Loucy (cell line): ENCODE measurements around the gene DNAI7.

Experiments used
- H2AFZ ChIP-seq: fragments of 200-600 bp; sonication (generic); 2 replicates; pipeline ENCODE4 v1.6.0; 2016; ENCODE audit warnings: antibody characterized with exemption, mild to moderate bottlenecking, low read length, moderate library complexity
- H3F3A ChIP-seq: fragments of 200-600 bp; 2 replicates; pipeline ENCODE4 v1.6.0; 2016; ENCODE audit warnings: antibody characterized with exemption, low read depth, mild to moderate bottlenecking
- H3K27me3 ChIP-seq: fragments of 200-600 bp; sonication (generic); 2 replicates; pipeline ENCODE4 v1.6.1; 2014; ENCODE audit warnings: low read length, mild to moderate bottlenecking; ENCODE audit not compliant: insufficient read depth, poor library complexity, severe bottlenecking
- H3K36me3 ChIP-seq: fragments of 200-600 bp; sonication (generic); 2 replicates; pipeline ENCODE4 v1.6.1; 2016; ENCODE audit warnings: low read length; ENCODE audit not compliant: insufficient read depth
- H3K4me1 ChIP-seq: fragments of 200-600 bp; sonication (generic); 2 replicates; pipeline ENCODE4 v1.5.1; 2014; ENCODE audit warnings: low read length, mild to moderate bottlenecking; ENCODE audit not compliant: insufficient read depth, poor library complexity, severe bottlenecking
- H3K4me2 ChIP-seq: fragments of 200-600 bp; sonication (generic); 2 replicates; pipeline ENCODE4 v1.6.0; 2014; ENCODE audit warnings: antibody characterized with exemption, low read length, low read depth, mild to moderate bottlenecking; ENCODE audit not compliant: poor library complexity, severe bottlenecking
- H3K4me3 ChIP-seq: fragments of 200-600 bp; sonication (generic); 2 replicates; pipeline ENCODE4 v1.5.1; 2014; ENCODE audit warnings: low read length, mild to moderate bottlenecking, mixed read lengths; ENCODE audit not compliant: poor library complexity, severe bottlenecking
- H3K79me2 ChIP-seq: fragments of 200-600 bp; sonication (generic); 2 replicates; pipeline ENCODE4 v1.6.1; 2014; ENCODE audit warnings: low read length; ENCODE audit not compliant: insufficient read depth
- H3K9ac ChIP-seq: fragments of 200-600 bp; sonication (generic); 2 replicates; pipeline ENCODE4 v1.6.0; 2014; ENCODE audit warnings: mild to moderate bottlenecking, low read depth, low read length, moderate library complexity; ENCODE audit not compliant: poor library complexity, severe bottlenecking
- H3K9me2 ChIP-seq: fragments of 200-600 bp; sonication (generic); replicated peaks from 2 replicates; pipeline ENCODE4 v1.6.1; 2016; ENCODE audit warnings: low read depth, low read length, mixed read lengths
- H3K9me3 ChIP-seq: fragments of 200-600 bp; sonication (generic); 2 replicates; pipeline ENCODE4 v1.6.1; 2014; ENCODE audit warnings: mild to moderate bottlenecking, antibody characterized with exemption, low read length, low read depth; ENCODE audit not compliant: insufficient read depth
- H4K20me1 ChIP-seq: fragments of 200-600 bp; sonication (generic); 2 replicates; pipeline ENCODE4 v1.6.0; 2014; ENCODE audit warnings: antibody characterized with exemption, low read length, mild to moderate bottlenecking; ENCODE audit not compliant: insufficient read depth, poor library complexity, severe bottlenecking
- CTCF ChIP-seq: fragments of 200-600 bp; sonication (generic); conservative IDR thresholded peaks from 2 replicates; pipeline ENCODE4 v1.5.1; 2014; ENCODE audit warnings: mild to moderate bottlenecking, antibody characterized with exemption, low read length
- EZH2phosphoT487 ChIP-seq: fragments of 200-600 bp; IDR thresholded peaks from 2 replicates; pipeline ENCODE4 v1.6.1; 2018; ENCODE audit warnings: antibody characterized with exemption, mild to moderate bottlenecking, moderate library complexity, borderline replicate concordance

DNAI7 gene

DNA sequence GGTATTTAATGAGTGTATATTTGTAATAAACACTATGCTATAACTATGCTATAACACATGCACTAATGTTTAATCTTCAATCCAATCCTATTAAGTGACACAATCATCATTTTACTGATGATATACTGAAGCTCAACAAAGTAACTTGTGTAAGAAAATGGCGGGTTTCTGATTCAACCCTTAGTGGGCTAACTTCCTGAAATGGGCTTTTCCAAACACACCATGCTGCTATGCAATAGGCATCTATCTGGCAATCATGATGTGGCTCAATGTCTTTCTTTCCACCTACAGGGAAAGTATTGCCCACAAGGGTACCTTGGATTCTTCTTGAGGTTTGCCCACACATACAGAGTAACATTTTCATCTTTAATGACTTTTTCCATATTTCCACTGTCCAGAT, 48.3 kb downstream of the DNAI7 start:
- Histone ChIP-seq H3K4me1 (peaks cover 4% of the 10 kb centered on the region), H2AFZ (no peak overlapping the region), H3K9me2 (no peaks in the 10 kb centered on the region), H3K27me3 (no peaks in the 10 kb centered on the region), H3K36me3 (no peaks in the 10 kb centered on the region), H3K9ac (no peak overlapping the region), H4K20me1 (no peaks in the 10 kb centered on the region), H3K4me3 (no peak overlapping the region), H3K79me2 (no peaks in the 10 kb centered on the region), H3F3A (0 out of 2 replicates have a peak, but pooled peaks cover 3% of the 10 kb centered on the region), H3K4me2 (no peak overlapping the region), H3K9me3 (no peaks in the 10 kb centered on the region)
- TF ChIP-seq EZH2phosphoT487 (no peak), CTCF (no peak)

GRCh38 chr12:25135531-25136154, 59.3 kb downstream of the DNAI7 start:
- H3K4me1 ChIP-seq: no peaks in the 10 kb centered on the region
- TF ChIP-seq CTCF (peak; percentile 48), EZH2phosphoT487 (no peak)
- H3K36me3 ChIP-seq: no peaks in the 10 kb centered on the region
- H3K9ac ChIP-seq: no peak overlapping the region
- no peak overlapping the region for H2AFZ ChIP-seq
- H3K9me2 ChIP-seq: no peaks in the 10 kb centered on the region
- H3K4me3 ChIP-seq: no peak overlapping the region
- no peaks in the 10 kb centered on the region for H3K27me3 ChIP-seq
- no peaks in the 10 kb centered on the region for H3K79me2 ChIP-seq
- no peaks in the 10 kb centered on the region for H3F3A ChIP-seq
- no peaks in the 10 kb centered on the region for H4K20me1 ChIP-seq
- H3K9me3 ChIP-seq: no peaks in the 10 kb centered on the region
- H3K4me2 ChIP-seq: no peak overlapping the region

DNA sequence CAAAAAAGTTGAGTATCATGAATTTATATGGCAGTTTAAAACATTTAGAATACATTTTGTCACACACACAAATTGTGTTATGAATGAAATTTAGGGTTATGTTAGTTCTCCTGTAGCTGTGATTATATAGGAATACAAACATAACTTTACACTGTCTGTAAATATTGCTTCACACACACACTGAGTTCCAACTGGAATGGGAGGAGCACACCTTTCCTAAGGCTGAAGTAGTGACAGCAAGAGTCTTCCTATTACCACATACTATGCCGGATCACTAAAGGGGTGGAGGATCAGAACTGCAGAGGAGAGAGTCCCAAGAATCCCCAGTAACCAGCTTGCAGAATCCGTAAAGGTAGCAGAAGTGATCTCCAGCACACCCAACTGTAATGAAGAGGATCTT, 63.7 kb downstream of the DNAI7 start:
- H2AFZ ChIP-seq: no peak overlapping the region
- no peaks in the 10 kb centered on the region for H3K36me3 ChIP-seq
- no peaks in the 10 kb centered on the region for H3K9me3 ChIP-seq
- H3K27me3 ChIP-seq: no peaks in the 10 kb centered on the region
- no peaks in the 10 kb centered on the region for H3K4me1 ChIP-seq
- H3K9ac ChIP-seq: no peak overlapping the region
- no peaks in the 10 kb centered on the region for H4K20me1 ChIP-seq
- no peak overlapping the region for H3K4me3 ChIP-seq
- H3K79me2 ChIP-seq: no peaks in the 10 kb centered on the region
- H3K9me2 ChIP-seq: no peaks in the 10 kb centered on the region
- no peak overlapping the region for H3K4me2 ChIP-seq
- TF ChIP-seq EZH2phosphoT487: no peak
- TF ChIP-seq CTCF: no peak
- H3F3A ChIP-seq: no peaks in the 10 kb centered on the region
